ENCODE results near the gene ABCG2. TPM values are rescaled to one million over a fixed set of nuclear protein-coding genes. Genes with fewer than 3 reads are reported as not detected.

The ABCG2 gene
- total RNA-seq, 2 donors from 2014 or later: 1.0 to 2.9 TPM

GRCh38 chr4:88148560-88148959, 9.9 kb downstream of the ABCG2 start:
- H3K9me3 ChIP-seq: no peaks in the 10 kb centered on the region
- H3K4me3 ChIP-seq: no peak overlapping the region
- no peak overlapping the region for H3K27ac ChIP-seq
- no peak for DNase-seq (ENCODE audit: low spot score)
- no peaks in the 10 kb centered on the region for H3K36me3 ChIP-seq
- no peaks in the 10 kb centered on the region for H3K27me3 ChIP-seq
- no peak for TF ChIP-seq CTCF (IDR thresholded peaks at IDR 0.05)
- H3K4me1 ChIP-seq: no peaks in the 10 kb centered on the region

DNA sequence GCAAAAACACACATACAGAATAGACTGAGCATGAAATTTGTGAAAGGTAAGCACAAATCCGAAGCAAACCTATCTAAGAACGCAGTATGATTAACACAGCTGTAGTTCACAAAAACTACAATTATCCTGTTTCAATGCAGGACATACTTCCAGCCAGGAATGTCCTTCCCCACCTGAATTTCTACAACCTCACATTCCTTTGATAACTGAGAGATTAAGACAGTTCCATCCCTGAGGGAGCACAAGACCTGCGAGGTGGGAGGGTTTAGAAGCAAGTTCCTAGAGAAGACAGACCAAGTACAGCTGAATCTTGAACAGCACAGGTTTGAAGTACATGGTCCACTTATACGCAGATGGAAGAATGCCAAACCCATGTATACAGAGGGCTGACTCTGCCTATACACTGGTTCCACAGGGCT, 10.6 kb downstream of the ABCG2 start:
- no peaks in the 10 kb centered on the region for H3K27me3 ChIP-seq
- no peak overlapping the region for H3K27ac ChIP-seq
- no peak for TF ChIP-seq CTCF (IDR thresholded peaks at IDR 0.05)
- H3K36me3 ChIP-seq: no peaks in the 10 kb centered on the region
- H3K9me3 ChIP-seq: no peaks in the 10 kb centered on the region
- no peak for DNase-seq (ENCODE audit: low spot score)
- no peaks in the 10 kb centered on the region for H3K4me1 ChIP-seq
- H3K4me3 ChIP-seq: no peak overlapping the region

GRCh38 chr4:88146891-88147290, 11.5 kb downstream of the ABCG2 start:
- H3K4me3 ChIP-seq: no peak overlapping the region
- no peaks in the 10 kb centered on the region for H3K27me3 ChIP-seq
- H3K27ac ChIP-seq: no peak overlapping the region
- no peak for DNase-seq (ENCODE audit: low spot score)
- no peaks in the 10 kb centered on the region for H3K36me3 ChIP-seq
- H3K4me1 ChIP-seq: no peaks in the 10 kb centered on the region
- H3K9me3 ChIP-seq: no peaks in the 10 kb centered on the region
- TF ChIP-seq CTCF (IDR thresholded peaks at IDR 0.05): no peak

- H3K4me3 ChIP-seq: no peak overlapping the region
- no peaks in the 10 kb centered on the region for H3K9me3 ChIP-seq
- no peaks in the 10 kb centered on the region for H3K36me3 ChIP-seq
- no peaks in the 10 kb centered on the region for H3K4me1 ChIP-seq
- TF ChIP-seq CTCF (IDR thresholded peaks at IDR 0.05): no peak
- H3K27ac ChIP-seq: no peak overlapping the region
- no peak for DNase-seq (ENCODE audit: low spot score)
- no peaks in the 10 kb centered on the region for H3K27me3 ChIP-seq
These were observed 13.6 kb downstream of the ABCG2 start for GRCh38 chr4:88144866-88145300.

DNA sequence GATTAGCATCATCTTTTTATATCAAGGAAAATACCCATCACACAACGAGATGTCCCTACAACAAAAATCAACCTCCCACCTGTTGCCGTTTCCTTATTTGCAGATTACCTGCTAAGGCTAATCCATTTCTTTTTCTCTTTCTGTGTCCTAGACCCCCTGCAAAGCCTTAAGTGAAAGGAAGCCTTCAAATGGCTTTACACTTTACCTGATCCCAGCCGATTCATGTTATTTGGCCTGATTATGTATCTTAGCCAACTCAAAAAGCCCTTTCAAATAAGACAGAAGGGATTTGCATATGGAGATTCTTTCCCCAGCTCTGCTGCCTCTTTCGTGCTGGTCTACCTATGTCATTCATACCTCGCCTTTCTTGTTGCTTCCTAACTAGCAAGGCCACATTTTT, 14.4 kb downstream of the ABCG2 start:
- no peaks in the 10 kb centered on the region for H3K9me3 ChIP-seq
- no peak overlapping the region for H3K27ac ChIP-seq
- no peaks in the 10 kb centered on the region for H3K36me3 ChIP-seq
- TF ChIP-seq CTCF (IDR thresholded peaks at IDR 0.05): no peak
- H3K4me1 ChIP-seq: no peaks in the 10 kb centered on the region
- H3K27me3 ChIP-seq: no peaks in the 10 kb centered on the region
- no peak for DNase-seq (ENCODE audit: low spot score)
- no peak overlapping the region for H3K4me3 ChIP-seq

DNA sequence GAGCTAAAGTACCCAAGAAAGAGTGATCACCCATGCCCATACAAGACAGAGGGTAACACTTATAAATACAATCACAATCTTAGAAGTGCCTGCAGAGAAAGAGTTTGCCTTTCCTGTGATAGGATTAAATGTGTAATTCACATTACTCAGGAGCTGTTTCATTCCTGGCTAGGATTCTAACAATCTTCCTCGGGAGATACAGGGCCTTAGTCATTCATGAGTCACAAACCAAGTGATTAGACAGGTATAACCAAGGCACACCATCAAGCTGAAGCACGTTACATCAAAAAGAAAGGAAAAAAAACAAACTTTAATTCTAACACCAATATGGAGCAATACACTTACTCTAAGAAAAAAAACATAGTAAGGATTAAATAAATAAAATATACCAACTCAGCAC, 14.9 kb downstream of the ABCG2 start:
- H3K9me3 ChIP-seq: no peaks in the 10 kb centered on the region
- DNase-seq (ENCODE audit: low spot score): no peak
- no peaks in the 10 kb centered on the region for H3K27me3 ChIP-seq
- no peak for TF ChIP-seq CTCF (IDR thresholded peaks at IDR 0.05)
- H3K27ac ChIP-seq: no peak overlapping the region
- no peaks in the 10 kb centered on the region for H3K36me3 ChIP-seq
- no peak overlapping the region for H3K4me3 ChIP-seq
- no peaks in the 10 kb centered on the region for H3K4me1 ChIP-seq

Data from right atrium auricular region (tissue), 2 donors.